Neural cell (in vitro differentiated cells): ENCODE measurements around the gene ANKRD39. TPM values are rescaled to one million over a fixed set of nuclear protein-coding genes. Genes with fewer than 3 reads are reported as not detected.

ENCODE experiments used
- H2AFZ ChIP-seq: fragments of 200-600, 300-800 bp; sonication (generic), shearing (Covaris generic); 2 replicates; pipeline ENCODE4 v1.6.0; 2014; ENCODE audit warnings: low read depth, mild to moderate bottlenecking, antibody characterized with exemption, low read length, moderate library complexity
- H3F3A ChIP-seq: fragments of 200-600 bp; shearing (Covaris generic); 2 replicates; pipeline ENCODE4 v1.6.1; 2016; ENCODE audit warnings: mild to moderate bottlenecking, moderate library complexity, mixed read lengths, antibody characterized with exemption, low read length; ENCODE audit not compliant: insufficient read depth, poor library complexity, severe bottlenecking
- H3K27ac ChIP-seq: fragments of 200-600, 300-800 bp; sonication (generic), shearing (Covaris generic); 2 replicates; pipeline ENCODE4 v1.5.1; 2014; ENCODE audit warnings: mild to moderate bottlenecking, low read length, moderate library complexity
- H3K27me3 ChIP-seq: fragments of 300-800, 200-600 bp; sonication (generic), shearing (Covaris generic); 2 replicates; pipeline ENCODE4 v1.6.0; 2014; ENCODE audit warnings: mild to moderate bottlenecking, low read depth, low read length, moderate library complexity; ENCODE audit not compliant: insufficient read depth
- H3K36me3 ChIP-seq: fragments of 300-800, 200-600 bp; sonication (generic), shearing (Covaris generic); 2 replicates; pipeline ENCODE4 v1.5.1; 2014; ENCODE audit warnings: mild to moderate bottlenecking, antibody characterized with exemption, low read length, moderate library complexity; ENCODE audit not compliant: insufficient read depth
- H3K4me2 ChIP-seq: fragments of 300-800, 200-600 bp; sonication (generic), shearing (Covaris generic); 2 replicates; pipeline ENCODE4 v1.6.0; 2014; ENCODE audit warnings: mild to moderate bottlenecking, low read length
- H3K4me3 ChIP-seq: fragments of 300-800, 200-600 bp; sonication (generic), shearing (Covaris generic); 2 replicates; pipeline ENCODE4 v1.5.1; 2014; ENCODE audit warnings: mild to moderate bottlenecking, low read length, moderate library complexity
- H3K79me2 ChIP-seq: fragments of 200-600 bp; shearing (Covaris generic); replicated peaks from 2 replicates; pipeline ENCODE4 v1.6.0; 2014; ENCODE audit warnings: mild to moderate bottlenecking, low read length, moderate library complexity; ENCODE audit not compliant: insufficient read depth
- H3K9ac ChIP-seq: fragments of 300-800, 200-600 bp; sonication (generic), shearing (Covaris generic); 2 replicates; pipeline ENCODE4 v1.6.1; 2016; ENCODE audit warnings: mild to moderate bottlenecking, low read length, mixed read lengths
- H3K9me2 ChIP-seq: fragments of 200-600 bp; shearing (Covaris generic); 2 replicates; pipeline ENCODE4 v1.6.1; 2016; ENCODE audit warnings: mild to moderate bottlenecking, low read length, mixed read lengths; ENCODE audit not compliant: insufficient read depth
- H3K9me3 ChIP-seq: fragments of 200-600, 300-800 bp; sonication (generic), shearing (Covaris generic); 2 replicates; pipeline ENCODE4 v1.6.1; 2016; ENCODE audit warnings: mild to moderate bottlenecking, mixed run types, low read length, moderate library complexity, mixed read lengths
- H4K20me1 ChIP-seq: fragments of 200-600 bp; shearing (Covaris generic); 2 replicates; pipeline ENCODE4 v1.6.1; 2016; ENCODE audit warnings: mild to moderate bottlenecking, mixed run types; ENCODE audit not compliant: insufficient read depth
- CTCF ChIP-seq: fragments of 450-650 bp; IDR thresholded peaks from 2 replicates; pipeline ENCODE4 v1.5.1; 2014; ENCODE audit warnings: antibody characterized with exemption, mild to moderate bottlenecking, moderate library complexity; ENCODE audit not compliant: poor library complexity, severe bottlenecking
- EP300 ChIP-seq: fragments of 450-650 bp; conservative IDR thresholded peaks from 2 replicates; pipeline ENCODE4 v1.6.1; 2014; ENCODE audit warnings: antibody characterized with exemption, mild to moderate bottlenecking, moderate library complexity; ENCODE audit not compliant: poor library complexity, severe bottlenecking
- EZH2 ChIP-seq: fragments of 200-600, 300-800 bp; shearing (Covaris generic), sonication (generic); IDR thresholded peaks from 2 replicates; pipeline ENCODE4 v1.6.1; 2014; ENCODE audit warnings: antibody characterized with exemption, low read length, borderline replicate concordance, mild to moderate bottlenecking; ENCODE audit not compliant: insufficient read depth, poor library complexity, severe bottlenecking
- MXI1 ChIP-seq: fragments of 450-650 bp; conservative IDR thresholded peaks from 2 replicates; pipeline ENCODE4 v1.6.1; 2014; ENCODE audit warnings: antibody characterized with exemption, mild to moderate bottlenecking; ENCODE audit not compliant: poor library complexity, severe bottlenecking
- POLR2AphosphoS5 ChIP-seq: IDR thresholded peaks from 2 replicates; pipeline ENCODE4 v1.6.1; 2012
- RAD21 ChIP-seq: fragments of 450-650 bp; conservative IDR thresholded peaks from 2 replicates; pipeline ENCODE4 v1.6.1; 2014; ENCODE audit warnings: antibody characterized with exemption, mild to moderate bottlenecking, moderate library complexity
- REST ChIP-seq: IDR thresholded peaks from 2 replicates; pipeline ENCODE4 v1.6.1; 2012; ENCODE audit warnings: borderline replicate concordance
- SMC3 ChIP-seq: fragments of 450-650 bp; conservative IDR thresholded peaks from 2 replicates; pipeline ENCODE4 v1.6.1; 2014; ENCODE audit warnings: antibody characterized with exemption, mild to moderate bottlenecking, moderate library complexity; ENCODE audit not compliant: poor library complexity
- TAF1 ChIP-seq: IDR thresholded peaks from 2 replicates; pipeline ENCODE4 v1.6.1; 2012; ENCODE audit warnings: low read depth
- polyA plus RNA-seq: library from polyadenylated mRNA; depleted of rRNA; stranded (reverse); fragments of >200 nt; gene quantifications from 2 replicates; pipeline ENCODE4 v1.2.3, GENCODE V29; 2014

The ANKRD39 gene
- polyA plus RNA-seq, 1 donor from 2014 or later: 30.7 TPM

DNA sequence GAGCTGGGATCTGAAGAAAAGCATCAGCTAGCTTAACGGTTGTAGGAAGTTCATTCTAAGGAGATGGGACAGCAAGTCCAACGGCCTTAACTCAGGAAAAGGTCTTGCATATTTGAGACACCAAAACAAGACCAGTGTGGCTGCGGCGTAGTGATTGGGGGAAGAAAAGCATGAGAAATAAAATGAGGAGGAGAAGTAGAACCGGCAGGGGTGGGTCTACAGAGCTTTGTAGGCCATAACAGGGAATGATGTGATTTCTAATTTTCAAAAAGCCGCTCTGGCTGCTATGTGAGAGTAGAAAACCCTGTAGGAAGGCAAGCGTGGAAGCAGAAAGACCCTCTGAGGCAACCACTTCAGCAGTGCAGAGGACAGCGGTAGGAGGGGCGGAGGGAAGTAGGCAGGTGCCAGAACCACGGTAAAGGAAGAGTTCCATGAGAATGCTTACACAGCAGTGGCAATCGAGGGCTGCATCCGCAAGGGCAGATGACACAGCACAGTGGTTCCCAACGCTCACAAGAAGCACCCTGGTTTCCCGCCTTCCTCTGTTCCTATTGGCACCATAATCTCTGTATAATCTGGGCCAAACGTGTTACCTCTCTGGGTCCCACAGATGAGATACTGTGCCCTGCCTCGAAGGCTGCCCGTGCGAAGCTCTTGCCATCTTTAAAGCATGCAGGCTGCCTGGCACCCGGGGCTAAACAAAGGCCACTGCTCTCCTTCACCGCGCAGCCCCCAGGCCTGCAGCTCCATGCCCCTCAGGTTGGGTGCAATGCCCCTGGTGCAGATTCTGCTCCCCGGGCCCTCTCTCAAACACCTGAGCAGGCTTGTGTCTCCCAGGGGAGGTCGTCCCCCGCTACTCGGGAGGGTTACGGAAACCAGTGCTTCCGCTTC is 795 bp downstream of the ANKRD39 start:
- TF ChIP-seq CTCF (no peak), EZH2 (no peak), RAD21 (peak; percentile 7), POLR2AphosphoS5 (peak; percentile 17), REST (peak; percentile 32), MXI1 (no peak), SMC3 (peak; percentile 35)
- H3K4me2 ChIP-seq: peak overlapping the region; percentile 83
- no peaks in the 10 kb centered on the region for H3K9me3 ChIP-seq
- H3K36me3 ChIP-seq: no peaks in the 10 kb centered on the region
- H3K9ac ChIP-seq: peak overlapping the region; percentile 94
- H3K9me2 ChIP-seq: no peaks in the 10 kb centered on the region
- H3F3A ChIP-seq: peaks cover 3% of the 10 kb centered on the region
- H3K27me3 ChIP-seq: no peaks in the 10 kb centered on the region
- H3K79me2 ChIP-seq: peaks cover 26% of the 10 kb centered on the region
- no peaks in the 10 kb centered on the region for H4K20me1 ChIP-seq
- peak overlapping the region; percentile 99 for H3K4me3 ChIP-seq
- H2AFZ ChIP-seq: peak overlapping the region; percentile 83
- peak overlapping the region; percentile 88 for H3K27ac ChIP-seq

DNA sequence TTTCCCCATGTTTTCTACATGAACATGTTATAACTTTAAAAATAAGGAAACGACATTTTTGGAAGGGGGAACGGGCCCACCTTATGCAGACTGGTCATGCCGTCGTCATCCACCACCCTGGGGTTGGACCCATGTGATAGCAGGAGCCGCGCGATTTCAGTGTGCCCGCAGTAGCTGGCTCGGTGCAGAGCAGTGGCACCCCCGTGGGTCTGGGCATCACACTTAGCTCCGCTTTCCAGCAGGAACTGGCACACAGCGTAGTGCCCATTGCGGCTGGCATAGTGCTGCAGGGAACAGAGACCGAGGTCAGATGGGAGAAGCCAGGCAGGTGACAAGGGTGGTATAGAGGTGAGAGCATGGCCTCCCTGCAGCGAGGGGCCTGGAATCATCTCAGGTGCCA is 4.5 kb downstream of the ANKRD39 start:
- peaks cover 26% of the 10 kb centered on the region for H3K79me2 ChIP-seq
- no peak overlapping the region for H3K4me2 ChIP-seq
- no peaks in the 10 kb centered on the region for H3F3A ChIP-seq
- no peak overlapping the region for H3K27ac ChIP-seq
- no peak overlapping the region for H2AFZ ChIP-seq
- no peaks in the 10 kb centered on the region for H4K20me1 ChIP-seq
- TF ChIP-seq RAD21 (no peak), REST (no peak), TAF1 (no peak), EZH2 (no peak), EP300 (no peak), POLR2AphosphoS5 (no peak), MXI1 (no peak), SMC3 (no peak), CTCF (no peak)
- H3K9me2 ChIP-seq: no peaks in the 10 kb centered on the region
- H3K27me3 ChIP-seq: no peaks in the 10 kb centered on the region
- H3K36me3 ChIP-seq: peaks cover 4% of the 10 kb centered on the region
- no peak overlapping the region for H3K9ac ChIP-seq
- no peaks in the 10 kb centered on the region for H3K9me3 ChIP-seq
- no peak overlapping the region for H3K4me3 ChIP-seq
